ENCODE results near the gene ZSWIM6.

The ZSWIM6 gene

DNA sequence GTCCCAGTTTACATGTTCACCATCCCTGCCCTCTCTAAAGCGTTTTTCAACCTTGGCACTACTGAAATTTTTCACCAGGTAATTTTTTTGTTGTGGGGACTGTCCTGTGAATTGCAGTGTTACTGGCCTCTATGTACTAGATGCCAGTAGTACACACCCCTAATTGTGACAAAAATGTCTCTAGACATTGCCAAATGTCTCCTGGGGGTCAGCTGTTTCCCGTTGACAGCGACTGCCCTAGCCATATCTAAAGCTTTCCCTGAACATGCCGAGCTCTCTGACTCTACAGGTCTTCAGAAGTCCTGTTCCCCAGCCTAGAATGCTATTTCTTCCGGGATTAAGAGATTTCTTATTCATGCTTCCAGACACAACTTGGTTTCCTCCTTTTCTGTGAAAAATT is 235.3 kb downstream of the ZSWIM6 start:
- DNase-seq, result no peak

DNA sequence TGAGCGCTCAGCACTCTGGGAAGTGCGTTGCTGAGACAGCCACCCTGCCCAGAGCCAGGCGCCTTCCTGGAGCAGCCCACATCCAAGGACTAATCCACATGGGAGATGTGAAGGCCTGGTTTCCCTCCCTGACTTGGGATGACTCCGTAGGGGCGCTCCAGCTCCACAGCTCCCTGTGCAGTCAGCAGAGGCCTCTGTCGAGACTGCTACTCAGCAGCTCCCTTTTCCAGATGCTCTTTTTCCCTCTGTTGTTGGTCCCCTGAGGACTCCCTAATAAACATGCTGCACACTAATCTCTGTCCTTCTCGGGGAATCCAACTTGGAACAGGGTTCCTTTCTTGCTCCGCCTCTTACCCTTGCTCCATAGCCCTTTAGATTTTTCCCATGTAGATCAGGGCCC is 237.3 kb downstream of the ZSWIM6 start:
- DNase-seq, result no peak

DNA sequence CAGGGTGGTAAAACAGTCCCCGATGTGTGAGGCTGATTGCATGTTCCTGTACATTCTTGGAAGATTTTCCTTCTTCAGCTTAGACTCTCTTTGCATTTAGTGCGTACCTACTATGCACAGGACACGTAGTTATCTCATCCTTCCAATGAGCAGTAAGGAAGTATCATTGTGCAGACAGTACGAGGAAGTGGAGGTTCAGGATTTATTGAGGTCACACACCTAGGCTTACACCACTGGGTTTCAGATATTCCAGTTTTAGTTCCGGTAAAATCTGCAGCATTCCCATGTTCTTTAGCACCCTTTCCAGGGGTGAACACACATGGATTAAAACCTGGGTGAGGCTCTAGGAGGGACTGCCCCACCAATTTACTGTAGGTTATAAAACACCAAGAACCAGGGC is 238.7 kb downstream of the ZSWIM6 start:
- DNase-seq, result no peak

DNA sequence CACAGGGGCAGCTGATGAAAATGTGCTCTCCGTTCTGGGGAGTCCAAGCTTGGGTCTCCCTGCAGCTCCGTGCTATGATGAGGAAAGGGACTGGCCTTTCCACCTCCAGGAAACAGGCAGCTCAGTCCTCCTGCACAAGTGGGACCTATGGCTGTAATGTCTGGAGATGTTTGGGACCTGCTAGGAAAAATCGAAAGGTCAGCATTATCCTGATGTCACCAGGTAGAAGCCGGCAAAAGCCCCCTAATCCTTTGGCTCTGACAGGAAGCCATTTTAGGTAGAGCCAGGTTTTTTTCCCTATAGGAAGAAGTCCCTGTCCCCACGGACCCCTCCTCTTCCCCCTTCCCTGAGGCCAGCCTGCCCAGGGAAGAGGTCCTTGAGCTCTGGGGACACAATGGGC is 240.9 kb downstream of the ZSWIM6 start:
- DNase-seq, result no peak

DNA sequence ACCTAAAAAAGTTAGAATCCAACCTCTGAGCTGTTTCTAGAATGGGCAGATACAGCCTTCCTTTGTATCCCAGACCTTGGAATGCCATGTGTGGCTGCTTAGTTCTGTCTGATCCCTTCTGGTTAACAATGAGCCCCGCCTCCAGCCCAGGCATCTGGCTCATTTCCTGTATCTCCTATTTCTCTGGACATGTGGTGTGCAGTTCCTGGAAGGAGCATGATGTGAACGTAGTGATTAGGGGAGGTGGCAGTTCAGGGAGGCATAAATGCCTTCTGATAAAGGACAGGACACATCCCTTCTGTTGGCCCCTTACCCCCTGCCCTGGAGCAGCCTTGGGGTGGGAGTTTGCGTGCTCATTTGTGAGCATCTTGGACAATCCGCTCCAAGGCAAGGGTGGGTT is 243.0 kb downstream of the ZSWIM6 start:
- no peak for DNase-seq

DNA sequence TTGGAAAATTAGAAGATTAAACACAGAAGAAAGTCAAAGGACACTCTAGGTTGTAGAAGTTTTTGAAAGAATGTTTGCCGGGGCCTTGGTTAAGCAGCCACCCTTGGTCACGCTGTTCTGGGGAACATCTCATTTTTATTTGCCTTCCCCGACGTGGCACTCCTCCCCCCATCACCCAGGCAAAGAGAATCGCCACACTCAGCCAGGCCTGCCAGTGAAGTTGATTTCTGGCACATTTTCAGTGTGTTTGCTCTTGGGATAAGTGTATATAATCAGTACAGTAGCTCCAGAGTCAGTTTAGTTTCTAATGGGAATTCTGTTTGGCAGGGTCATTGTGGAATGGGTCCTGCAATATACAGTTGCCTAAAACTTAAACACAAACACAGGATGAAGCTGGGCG is 243.5 kb downstream of the ZSWIM6 start:
- DNase-seq, result no peak

DNA sequence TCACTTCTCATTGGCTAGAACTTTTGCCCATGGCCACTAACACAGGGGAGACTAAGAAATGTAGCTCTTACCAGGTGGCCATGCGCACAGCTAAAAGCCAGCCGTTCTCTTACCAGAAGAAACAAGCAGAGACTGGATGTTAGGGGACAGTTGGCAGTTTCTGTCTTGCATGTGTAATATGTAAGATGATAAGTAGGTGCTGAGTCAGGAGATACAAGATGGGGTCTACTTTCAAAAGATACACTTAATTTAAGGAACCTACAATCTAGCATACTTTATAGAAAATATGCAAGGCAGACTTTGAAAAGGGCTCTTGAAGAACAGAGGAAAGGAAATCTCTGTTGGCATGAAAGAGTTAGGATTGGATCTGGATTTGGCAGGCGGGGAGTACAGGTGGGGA is 244.5 kb downstream of the ZSWIM6 start:
- DNase-seq, result no peak

DNA sequence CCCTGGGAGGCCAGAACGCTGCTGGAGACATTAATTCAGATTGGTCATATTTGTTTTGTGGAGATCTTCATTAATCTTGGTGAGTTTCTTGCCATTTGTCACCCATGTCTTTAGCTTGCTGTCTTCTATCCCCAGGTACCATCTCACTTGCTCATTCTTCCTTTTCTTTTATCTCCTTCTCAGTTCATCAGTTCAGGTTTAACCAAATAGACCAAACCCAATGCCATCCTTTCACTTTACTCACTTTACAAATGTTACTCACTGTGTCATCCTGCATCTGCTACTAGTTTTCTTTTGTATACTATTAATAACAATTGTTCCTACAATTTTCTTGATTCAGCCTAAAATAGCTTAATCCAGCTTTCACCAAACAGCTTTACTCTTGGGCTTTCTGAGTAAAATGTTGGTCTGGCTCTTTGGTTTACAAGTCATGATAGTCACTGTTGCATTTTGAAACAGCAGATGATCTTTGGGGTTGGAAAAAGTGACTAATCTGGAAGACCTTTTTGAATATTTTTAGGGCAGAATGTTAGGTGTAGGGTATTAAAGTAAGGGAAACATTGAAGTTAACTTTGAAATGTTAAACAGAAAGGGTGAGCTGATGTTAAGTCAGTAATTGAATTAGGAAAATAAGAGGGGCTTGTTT is 246.9 kb downstream of the ZSWIM6 start:
- DNase-seq, result no peak

DNA sequence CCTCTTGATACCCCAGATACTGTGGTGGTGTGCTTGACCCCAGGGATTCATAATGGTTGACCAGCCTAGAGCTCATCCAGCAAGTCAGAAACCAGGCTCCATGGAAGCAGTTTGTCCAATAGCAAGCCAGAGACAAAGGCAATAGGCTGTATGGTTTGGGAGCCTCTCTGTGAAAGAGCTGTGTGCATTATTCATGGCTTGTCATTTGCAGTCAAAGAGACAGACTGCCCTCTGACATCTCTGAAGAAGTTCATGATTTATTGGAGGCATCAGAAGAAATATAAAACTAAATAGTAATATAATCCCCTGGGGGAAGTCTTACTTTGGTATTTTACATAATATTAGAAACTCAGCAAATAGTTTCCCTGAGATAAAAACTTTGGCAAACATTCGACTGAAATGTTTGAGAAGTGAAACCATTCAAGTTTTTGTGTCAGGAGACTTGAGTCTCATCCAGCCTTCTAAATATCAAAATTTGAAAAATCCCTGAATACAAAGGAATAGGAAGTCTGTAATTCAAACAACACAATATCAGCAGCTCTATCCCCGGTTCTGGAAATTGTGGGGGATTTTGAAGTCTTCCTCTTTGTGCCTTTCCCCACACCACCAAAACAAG is 250.3 kb downstream of the ZSWIM6 start:
- no peak for DNase-seq

DNA sequence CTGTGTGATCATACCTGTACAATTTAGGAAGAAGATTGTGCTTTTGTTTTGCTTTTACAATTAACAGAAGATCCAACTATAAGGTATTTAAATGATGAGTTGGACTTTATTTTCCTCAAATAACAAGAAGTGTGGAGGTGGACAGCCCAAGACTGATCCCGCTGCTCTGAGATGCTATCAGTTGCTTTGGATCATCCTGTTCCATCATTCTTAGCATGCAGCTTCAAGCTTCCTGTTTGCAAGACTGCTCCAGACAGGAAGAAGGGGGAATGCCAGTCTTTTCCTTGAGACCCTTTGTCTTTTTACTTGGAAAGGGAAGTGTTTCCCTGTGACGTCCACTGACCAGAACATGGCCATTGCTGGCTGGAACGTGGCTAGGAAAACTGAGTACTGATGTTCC is 250.8 kb downstream of the ZSWIM6 start:
- DNase-seq, result no peak

DNA sequence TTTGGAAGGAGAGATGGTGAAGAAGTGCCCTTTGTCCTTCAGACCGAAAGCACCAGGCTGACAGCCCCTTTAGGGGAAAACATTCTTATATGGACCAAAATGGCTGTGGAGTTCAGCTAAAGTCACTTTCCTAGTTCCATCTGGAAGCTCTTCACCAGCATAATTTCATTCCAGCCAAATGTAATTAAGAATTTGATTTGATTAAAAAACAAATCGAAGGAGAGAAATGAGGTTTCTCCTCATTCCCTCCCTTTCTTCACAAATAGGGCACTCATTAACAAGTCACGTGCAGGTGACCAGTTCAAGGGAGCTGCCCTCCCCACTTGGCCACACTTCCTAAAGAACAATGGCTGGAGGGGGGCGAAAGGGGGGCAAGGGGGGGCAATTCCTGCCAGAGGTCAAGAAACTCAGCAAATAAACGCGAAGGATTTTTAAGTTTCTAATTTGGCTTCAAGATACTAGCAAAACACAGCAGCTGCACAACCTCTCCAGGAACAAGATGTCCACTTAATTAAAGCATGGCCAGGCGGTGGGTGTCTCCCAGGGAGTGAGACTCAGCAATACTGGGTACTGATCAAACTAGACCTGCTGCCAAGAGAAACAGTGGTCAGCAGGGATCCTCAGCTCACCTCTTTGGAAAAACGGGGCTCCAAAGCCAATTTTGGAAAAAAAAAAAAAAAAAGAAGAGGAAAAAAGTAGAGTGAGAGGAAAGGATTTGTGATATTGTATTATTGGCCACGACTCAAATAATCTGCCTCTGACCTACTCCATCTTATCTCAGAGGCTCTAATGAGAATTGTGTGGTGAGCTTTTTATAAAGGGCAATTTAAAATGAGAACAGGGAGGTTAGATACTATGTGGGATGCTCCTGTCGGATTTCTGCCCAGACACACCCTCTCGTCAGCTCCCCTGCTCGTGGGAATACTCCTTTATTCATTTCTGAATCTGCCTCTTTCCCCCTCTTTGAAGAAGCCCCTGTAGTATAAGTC is 254.3 kb downstream of the ZSWIM6 start:
- no peak for DNase-seq

DNA sequence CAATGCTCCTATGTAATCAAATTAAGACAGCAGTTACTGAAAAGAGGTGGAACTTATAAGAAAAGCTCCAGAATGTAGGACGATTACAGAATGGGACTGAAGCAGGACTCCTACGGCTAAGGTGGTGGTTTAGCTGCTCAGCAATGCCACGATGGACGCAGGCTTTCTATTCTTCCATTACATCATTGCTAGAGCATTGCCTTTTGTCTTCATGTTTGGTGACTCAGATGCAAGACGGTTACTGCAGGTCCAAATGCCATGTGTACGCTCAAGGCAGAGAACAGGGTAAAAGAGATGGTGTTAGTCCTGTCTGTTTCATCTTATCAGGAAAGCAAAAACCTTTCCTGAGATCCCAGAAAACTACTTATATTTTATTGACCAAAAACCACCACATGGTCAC is 255.1 kb downstream of the ZSWIM6 start:
- no peak for DNase-seq

DNA sequence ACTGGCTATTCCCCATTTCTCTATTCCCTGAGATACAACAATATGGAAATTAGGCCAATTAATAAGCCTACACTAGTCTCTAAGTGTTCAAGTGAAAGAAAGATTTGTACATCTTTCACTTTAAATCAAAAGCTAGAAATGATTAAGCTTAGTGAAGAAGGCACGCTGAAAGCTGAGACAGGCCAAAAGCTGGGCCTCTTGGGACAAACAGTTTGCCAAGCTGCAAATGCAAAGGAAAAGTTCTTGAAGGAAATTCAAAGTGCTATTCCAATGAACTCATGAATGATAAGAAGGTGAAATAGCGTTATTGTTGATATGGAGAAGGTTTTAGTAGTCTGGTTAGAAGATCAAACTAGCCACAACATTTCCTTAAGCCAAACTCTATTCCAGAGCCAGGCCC is 256.2 kb downstream of the ZSWIM6 start:
- no peak for DNase-seq

DNA sequence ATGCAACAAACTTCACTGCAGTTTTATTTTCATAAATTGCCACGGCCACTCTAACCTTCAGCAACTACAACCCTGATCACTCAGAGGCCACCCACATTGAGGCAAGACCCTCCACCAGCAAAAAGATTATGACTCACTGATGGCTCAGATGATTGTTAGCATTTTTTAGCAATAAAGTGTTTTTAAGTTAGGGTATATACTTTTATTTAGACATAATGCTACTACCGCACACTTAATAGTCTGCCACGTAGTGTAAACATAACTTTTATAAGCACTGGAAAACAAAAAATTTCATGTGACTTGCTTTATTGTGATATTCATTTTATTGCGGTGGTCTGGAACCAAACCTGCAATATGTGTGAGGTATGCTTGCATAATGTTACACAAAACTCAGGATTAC is 257.9 kb downstream of the ZSWIM6 start:
- no peak for DNase-seq

DNA sequence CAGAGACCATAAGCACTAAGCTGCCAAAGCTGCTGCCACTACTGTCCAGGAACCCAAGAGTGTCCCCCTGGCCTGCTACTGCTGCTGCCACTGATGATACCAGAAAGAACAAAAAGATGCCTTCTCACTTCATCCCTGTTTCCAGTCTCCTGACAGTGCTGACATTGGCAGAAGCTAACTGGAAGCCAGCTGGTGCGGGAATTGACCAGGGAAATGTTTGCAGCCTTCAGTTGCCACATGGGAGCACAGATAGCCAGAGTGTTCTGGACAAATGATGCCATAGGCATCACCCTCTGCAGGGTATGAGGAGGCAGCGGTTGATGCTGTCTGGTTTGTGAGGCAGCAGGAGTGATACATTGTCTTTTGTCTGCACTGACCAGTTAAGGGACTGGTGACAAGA is 258.4 kb downstream of the ZSWIM6 start:
- no peak for DNase-seq

DNA sequence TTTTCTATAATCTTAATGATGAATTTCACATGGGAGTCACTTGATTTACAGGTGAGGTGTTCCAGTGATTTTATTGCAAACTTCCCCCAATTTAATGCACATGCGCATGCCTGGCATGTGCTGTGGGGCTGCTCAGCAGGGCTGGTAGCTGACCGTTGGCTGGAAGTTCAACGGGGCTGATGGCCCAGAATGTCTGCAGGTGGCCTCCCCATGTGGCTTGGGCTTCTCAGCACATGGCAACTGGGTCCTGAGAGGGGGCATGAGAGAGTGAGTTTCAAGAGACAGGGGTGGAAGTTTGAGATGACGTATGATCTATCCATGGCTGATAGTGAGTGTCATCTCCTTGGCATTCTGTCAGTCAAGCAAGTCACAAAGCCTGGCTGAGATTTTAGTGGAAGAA is 259.8 kb downstream of the ZSWIM6 start:
- no peak for DNase-seq

DNA sequence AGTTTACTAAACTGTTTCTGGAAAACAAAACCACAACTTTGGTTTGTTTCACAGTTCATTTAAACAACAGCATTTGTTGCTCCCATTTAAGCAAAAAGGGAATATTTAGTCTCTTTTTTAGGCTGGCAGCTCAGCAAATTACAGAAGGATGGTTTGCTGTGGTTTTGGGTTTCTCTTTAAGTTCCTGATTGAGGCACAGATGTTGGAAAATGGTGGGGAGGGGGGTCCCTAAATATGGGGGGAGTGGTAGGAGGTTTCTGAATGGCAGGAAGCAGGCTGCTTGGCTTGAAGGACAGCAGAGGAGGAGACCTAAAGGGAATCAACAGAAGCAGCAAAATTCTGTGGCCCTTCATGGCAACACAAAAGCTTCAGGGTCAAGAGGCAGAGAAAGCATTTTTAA is 263.4 kb downstream of the ZSWIM6 start:
- no peak for DNase-seq
